Vagina (tissue), 2 donors: Measurements from ENCODE around the gene ANKRD52. TPM values are rescaled to one million over a fixed set of nuclear protein-coding genes. Genes with fewer than 3 reads are reported as not detected.
"Not testable (repeated sequence)": the region's sequence is repeated elsewhere in the genome, so short reads cannot be mapped to it uniquely, and the experiment has no call there.

Experiments used
- DNase-seq, 2 donors: peaks; one replicate each; pipeline ENCODE4 v3.0.0-alpha.2; 2017; ENCODE audit errors: extremely low spot score in 2 of 2
- H3K27ac ChIP-seq: fragments of 200-600 bp; sonication (generic); one replicate; pipeline ENCODE4 v1.5.1; 2019
- H3K27me3 ChIP-seq: fragments of 200-600 bp; sonication (generic); one replicate; pipeline ENCODE4 v1.5.1; 2019
- H3K36me3 ChIP-seq, 2 donors: fragments of 200-600 bp; sonication (generic); one replicate each; pipeline ENCODE4 v1.5.1; 2017 to 2019
- H3K4me1 ChIP-seq: fragments of 200-600 bp; sonication (generic); one replicate; pipeline ENCODE4 v1.5.1; 2019
- H3K4me3 ChIP-seq, 2 donors: fragments of 200-600 bp; sonication (generic); 1 replicate in 1 of 2; 2 replicates in 1 of 2; pipeline ENCODE4 v1.5.1; 2016 to 2019
- H3K9me3 ChIP-seq: fragments of 200-600 bp; sonication (generic); one replicate; pipeline ENCODE4 v1.5.1; 2019
- POLR2A ChIP-seq, 2 donors: fragments of 450-650 bp; IDR thresholded peaks; one replicate each; pipeline ENCODE4 v1.6.1; 2017; ENCODE audit warnings: antibody characterized with exemption in 2 of 2, mild to moderate bottlenecking in 2 of 2, moderate library complexity in 2 of 2
- POLR2AphosphoS5 ChIP-seq, 2 donors: sonication (generic); formaldehyde crosslinking; IDR thresholded peaks; one replicate each; pipeline ENCODE4 v1.9.0; 2017; ENCODE audit warnings: antibody characterized with exemption in 2 of 2, mild to moderate bottlenecking in 2 of 2, low read depth in 1 of 2; ENCODE audit not compliant: insufficient read depth in 1 of 2
- intact Hi-C: fragments of 100-400 bp; cut with DNase I; formaldehyde crosslinking; loops from one replicate; pipeline ENCODE4 v1.15.1; 2023
- total RNA-seq: library from RNA; depleted of rRNA; stranded (reverse); fragments of >200 nt; gene quantifications from one replicate; pipeline ENCODE4 v1.2.3, GENCODE V29; 2016
- TF ChIP-seq, protein P1 (sequence below), 3 experiments: fragments of 450-650 bp in 2 of 3; fragments of 200-600 bp in 1 of 3; sonication (generic) in 1 of 3; IDR thresholded peaks; one replicate each; pipeline ENCODE4 v1.5.1; 2017 to 2019; ENCODE audit warnings: antibody characterized with exemption in 3 of 3, mild to moderate bottlenecking in 2 of 3, moderate library complexity in 2 of 3

Gene ANKRD52
- total RNA-seq, 1 donor from 2014 or later = 22.6 TPM

DNA sequence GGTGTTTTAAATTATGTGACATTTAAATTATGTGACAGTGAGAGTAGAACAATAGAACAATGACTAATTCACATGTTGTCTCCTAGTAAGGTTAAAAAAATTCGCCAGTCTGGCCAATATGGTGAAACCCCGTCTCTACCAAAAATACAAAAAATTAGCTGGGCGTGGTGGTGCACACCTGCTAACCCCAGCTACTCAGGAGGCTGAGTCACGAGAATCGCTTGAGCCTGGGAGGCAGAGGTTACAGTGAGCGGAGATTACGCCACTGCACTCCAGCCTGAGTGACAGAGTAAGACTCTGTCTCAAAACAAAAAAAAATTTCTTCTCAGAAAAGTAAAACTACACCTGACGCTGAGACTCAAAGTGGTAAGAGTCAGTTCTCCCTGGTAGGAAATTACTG lies 39.2 kb upstream of the ANKRD52 start:
- H3K36me3 ChIP-seq = no peaks in the 10 kb centered on the region
- H3K9me3 ChIP-seq = no peaks in the 10 kb centered on the region
- no peak for DNase-seq
- peaks cover 66% of the 10 kb centered on the region for H3K4me1 ChIP-seq
- no peak overlapping the region for H3K4me3 ChIP-seq
- intact Hi-C loops = no loop called here
- H3K27me3 ChIP-seq = no peaks in the 10 kb centered on the region
- TF ChIP-seq, protein P1, sequence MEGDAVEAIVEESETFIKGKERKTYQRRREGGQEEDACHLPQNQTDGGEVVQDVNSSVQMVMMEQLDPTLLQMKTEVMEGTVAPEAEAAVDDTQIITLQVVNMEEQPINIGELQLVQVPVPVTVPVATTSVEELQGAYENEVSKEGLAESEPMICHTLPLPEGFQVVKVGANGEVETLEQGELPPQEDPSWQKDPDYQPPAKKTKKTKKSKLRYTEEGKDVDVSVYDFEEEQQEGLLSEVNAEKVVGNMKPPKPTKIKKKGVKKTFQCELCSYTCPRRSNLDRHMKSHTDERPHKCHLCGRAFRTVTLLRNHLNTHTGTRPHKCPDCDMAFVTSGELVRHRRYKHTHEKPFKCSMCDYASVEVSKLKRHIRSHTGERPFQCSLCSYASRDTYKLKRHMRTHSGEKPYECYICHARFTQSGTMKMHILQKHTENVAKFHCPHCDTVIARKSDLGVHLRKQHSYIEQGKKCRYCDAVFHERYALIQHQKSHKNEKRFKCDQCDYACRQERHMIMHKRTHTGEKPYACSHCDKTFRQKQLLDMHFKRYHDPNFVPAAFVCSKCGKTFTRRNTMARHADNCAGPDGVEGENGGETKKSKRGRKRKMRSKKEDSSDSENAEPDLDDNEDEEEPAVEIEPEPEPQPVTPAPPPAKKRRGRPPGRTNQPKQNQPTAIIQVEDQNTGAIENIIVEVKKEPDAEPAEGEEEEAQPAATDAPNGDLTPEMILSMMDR (IDR thresholded peaks at IDR 0.05) = no peak
- TF ChIP-seq POLR2A (IDR thresholded peaks at IDR 0.05) (no peak), POLR2AphosphoS5 (IDR thresholded peaks at IDR 0.05; ENCODE audit: insufficient read depth in 1 of 2, low read depth in 1 of 2) (no peak)
- H3K27ac ChIP-seq = no peak overlapping the region

DNA sequence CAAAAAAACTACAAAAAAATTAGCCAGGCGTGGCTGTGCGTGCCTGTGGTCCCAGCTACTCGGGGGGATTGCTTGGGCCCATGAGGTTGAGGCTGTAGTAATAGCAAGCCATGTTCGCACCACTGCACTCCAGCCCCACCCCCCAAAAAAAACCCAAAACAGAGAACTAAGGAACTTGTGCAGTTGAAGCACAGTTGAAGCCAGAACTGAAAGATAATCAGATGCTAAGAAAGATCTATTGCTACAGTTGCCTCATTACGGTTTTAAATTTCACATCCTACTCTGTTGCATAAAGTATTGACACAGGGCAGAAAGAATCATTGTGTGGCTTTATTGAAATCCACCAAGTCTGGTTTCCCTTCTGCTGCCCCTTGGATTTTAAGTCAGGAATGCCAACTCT lies 38.1 kb upstream of the ANKRD52 start:
- H3K4me1 ChIP-seq = peaks cover 65% of the 10 kb centered on the region
- no peak for TF ChIP-seq POLR2AphosphoS5 (IDR thresholded peaks at IDR 0.05; ENCODE audit: insufficient read depth in 1 of 2, low read depth in 1 of 2)
- intact Hi-C loops = no loop called here
- no peaks in the 10 kb centered on the region for H3K27me3 ChIP-seq
- H3K9me3 ChIP-seq = no peaks in the 10 kb centered on the region
- no peak overlapping the region for H3K4me3 ChIP-seq
- no peak for DNase-seq
- no peaks in the 10 kb centered on the region for H3K36me3 ChIP-seq
- H3K27ac ChIP-seq = no peak overlapping the region

DNA sequence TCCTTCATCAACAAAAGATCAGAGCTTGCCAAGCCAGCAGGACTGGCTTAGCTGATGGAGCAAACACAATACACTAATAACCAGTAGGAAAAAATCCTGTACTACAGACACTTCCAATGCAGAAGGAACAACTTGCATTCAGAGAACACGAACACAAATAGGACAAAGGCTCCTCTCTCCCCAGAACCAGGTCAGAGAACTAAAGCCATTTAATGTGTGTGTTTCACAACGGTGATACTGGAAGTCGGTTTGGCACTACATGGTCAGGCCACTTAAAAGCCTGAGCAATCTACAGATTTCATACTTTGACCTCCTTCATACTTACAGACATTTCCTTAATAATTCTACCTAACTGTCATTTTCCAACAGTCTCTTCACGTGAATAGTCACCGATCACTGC lies 35.6 kb upstream of the ANKRD52 start:
- Histone ChIP-seq H3K4me3 (no peak overlapping the region), H3K36me3 (no peaks in the 10 kb centered on the region), H3K4me1 (peaks cover 48% of the 10 kb centered on the region), H3K27me3 (no peaks in the 10 kb centered on the region), H3K27ac (no peak overlapping the region), H3K9me3 (no peaks in the 10 kb centered on the region)
- intact Hi-C loops = no loop called here
- TF ChIP-seq POLR2A (IDR thresholded peaks at IDR 0.05) (no peak), POLR2AphosphoS5 (IDR thresholded peaks at IDR 0.05; ENCODE audit: insufficient read depth in 1 of 2, low read depth in 1 of 2) (no peak)
- TF ChIP-seq, protein P1 (IDR thresholded peaks at IDR 0.05) = no peak
- DNase-seq = no peak

DNA sequence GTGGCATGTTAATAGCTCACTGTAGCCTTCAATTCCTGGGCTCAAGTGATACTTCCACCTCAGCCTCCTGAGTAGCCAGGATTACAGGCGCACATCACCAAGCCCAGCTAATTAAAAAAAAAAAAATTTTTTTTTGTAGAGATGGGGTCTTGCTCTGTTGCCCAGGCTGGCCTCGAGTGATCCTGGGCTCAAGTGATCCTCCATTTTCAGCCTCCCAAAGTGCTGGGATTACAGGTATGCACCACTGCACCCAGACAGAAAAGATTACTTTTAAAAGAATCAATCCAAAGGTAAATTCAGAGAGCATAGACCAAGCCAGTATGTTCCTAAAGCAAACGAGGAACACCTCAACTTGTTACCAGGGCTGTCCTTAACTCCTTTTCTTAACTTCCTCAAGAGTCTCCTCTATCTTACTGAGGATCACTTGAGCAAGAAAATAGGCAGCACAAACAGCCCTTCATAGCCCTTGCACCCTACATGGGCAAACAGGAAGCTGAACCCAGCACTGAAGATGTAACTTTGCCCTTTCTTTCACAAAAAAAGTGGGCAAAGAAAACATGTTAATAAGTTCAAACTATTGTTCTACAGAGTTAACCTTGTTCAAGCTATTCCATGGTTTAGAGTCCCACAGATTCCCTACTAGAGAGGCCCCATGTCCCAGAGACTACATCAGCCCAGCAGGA lies 30.7 kb upstream of the ANKRD52 start:
- Histone ChIP-seq H3K4me1 (peaks cover 37% of the 10 kb centered on the region), H3K27ac (no peak overlapping the region), H3K4me3 (no peak overlapping the region), H3K27me3 (no peaks in the 10 kb centered on the region), H3K9me3 (no peaks in the 10 kb centered on the region), H3K36me3 (peaks cover 0 to 12% of the 10 kb centered on the region in 2 donors)
- no peak for DNase-seq
- intact Hi-C loops = no loop called here
- no peak for TF ChIP-seq POLR2A (IDR thresholded peaks at IDR 0.05)
- no peak for TF ChIP-seq POLR2AphosphoS5 (IDR thresholded peaks at IDR 0.05; ENCODE audit: insufficient read depth in 1 of 2, low read depth in 1 of 2)
- TF ChIP-seq, protein P1 (IDR thresholded peaks at IDR 0.05) = no peak

DNA sequence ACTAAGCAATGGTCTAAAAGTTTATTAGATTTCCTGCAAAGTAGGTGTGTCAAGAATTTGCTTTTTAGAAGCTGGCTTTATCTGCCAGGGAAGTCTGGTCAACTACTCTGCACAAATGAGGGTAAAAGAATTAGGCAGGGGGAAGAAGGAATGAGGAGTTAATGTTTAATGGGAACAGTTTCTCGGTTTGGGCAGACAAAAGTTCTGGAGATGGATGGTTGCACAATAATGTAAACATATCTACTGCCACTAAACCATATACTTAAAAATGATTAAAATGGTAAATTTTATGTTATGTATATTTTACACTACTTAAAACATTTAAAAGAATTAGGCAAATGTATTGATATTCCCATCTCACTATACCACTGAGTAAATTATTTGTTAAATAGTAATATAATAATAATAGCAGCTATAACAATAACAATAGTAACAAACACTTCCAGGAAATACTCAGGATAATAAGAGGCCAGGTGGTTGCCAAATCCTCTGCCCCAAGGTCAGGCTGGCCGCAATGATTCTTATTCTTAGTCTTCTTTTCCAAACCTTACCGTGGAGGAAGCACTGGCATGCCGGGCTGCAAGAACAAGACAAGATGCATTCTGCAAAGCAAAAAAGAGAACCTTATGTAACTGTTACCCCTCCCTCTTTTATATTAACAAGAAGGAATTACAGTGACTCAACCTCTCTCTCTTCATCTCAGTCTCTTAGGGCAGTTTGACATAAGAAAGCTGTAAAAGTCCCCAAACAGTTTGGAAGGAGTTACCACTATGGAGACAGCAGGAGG lies 28.1 kb upstream of the ANKRD52 start:
- intact Hi-C loops = no loop called here
- Histone ChIP-seq H3K27ac (peak overlapping the region; percentile 24), H3K27me3 (no peaks in the 10 kb centered on the region), H3K36me3 (peaks cover 0 to 38% of the 10 kb centered on the region in 2 donors), H3K4me1 (peaks cover 17% of the 10 kb centered on the region), H3K9me3 (no peaks in the 10 kb centered on the region), H3K4me3 (no peak overlapping the region)
- TF ChIP-seq, protein P1 (IDR thresholded peaks at IDR 0.05) = no peak
- TF ChIP-seq POLR2AphosphoS5 (IDR thresholded peaks at IDR 0.05; ENCODE audit: insufficient read depth in 1 of 2, low read depth in 1 of 2) (no peak), POLR2A (IDR thresholded peaks at IDR 0.05) (no peak)
- no peak for DNase-seq

DNA sequence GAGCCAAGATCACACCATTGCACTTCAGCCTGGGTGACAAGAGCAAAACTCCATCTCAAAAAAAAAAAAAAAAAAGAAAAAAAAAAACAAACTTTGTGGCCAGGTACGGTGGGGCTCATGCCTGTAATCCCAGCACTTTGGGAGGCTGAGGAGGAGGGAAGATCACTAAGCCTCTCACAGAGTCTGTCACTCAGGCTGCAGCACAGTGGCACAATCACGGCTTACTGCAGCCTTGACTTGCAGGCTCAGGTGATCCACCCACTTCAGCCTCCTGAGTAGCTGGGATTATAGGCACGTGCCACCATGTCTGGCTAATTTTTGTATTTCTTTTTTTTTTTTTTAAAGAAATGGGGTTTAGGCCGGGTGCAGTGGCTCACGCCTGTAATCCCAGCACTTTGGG lies 26.1 kb upstream of the ANKRD52 start:
- H3K27me3 ChIP-seq, H3K4me3 ChIP-seq, intact Hi-C loops, DNase-seq, H3K27ac ChIP-seq, H3K9me3 ChIP-seq: not testable (repeated sequence)
- Histone ChIP-seq H3K36me3 (peaks cover 0 to 58% of the 10 kb centered on the region in 2 donors), H3K4me1 (peaks cover 17% of the 10 kb centered on the region)
